CD4-positive, alpha-beta T cell treated with Interleukin-10 for 1 hour (primary cell): ENCODE data around the gene ADGRG7.
"Not testable (repeated sequence)": the region's sequence is repeated elsewhere in the genome, so short reads cannot be mapped to it uniquely, and the experiment has no call there.

Experiments
- DNase-seq: peaks from one replicate; pipeline ENCODE4 v3.0.0-alpha.2; 2020

Gene ADGRG7, protein sequence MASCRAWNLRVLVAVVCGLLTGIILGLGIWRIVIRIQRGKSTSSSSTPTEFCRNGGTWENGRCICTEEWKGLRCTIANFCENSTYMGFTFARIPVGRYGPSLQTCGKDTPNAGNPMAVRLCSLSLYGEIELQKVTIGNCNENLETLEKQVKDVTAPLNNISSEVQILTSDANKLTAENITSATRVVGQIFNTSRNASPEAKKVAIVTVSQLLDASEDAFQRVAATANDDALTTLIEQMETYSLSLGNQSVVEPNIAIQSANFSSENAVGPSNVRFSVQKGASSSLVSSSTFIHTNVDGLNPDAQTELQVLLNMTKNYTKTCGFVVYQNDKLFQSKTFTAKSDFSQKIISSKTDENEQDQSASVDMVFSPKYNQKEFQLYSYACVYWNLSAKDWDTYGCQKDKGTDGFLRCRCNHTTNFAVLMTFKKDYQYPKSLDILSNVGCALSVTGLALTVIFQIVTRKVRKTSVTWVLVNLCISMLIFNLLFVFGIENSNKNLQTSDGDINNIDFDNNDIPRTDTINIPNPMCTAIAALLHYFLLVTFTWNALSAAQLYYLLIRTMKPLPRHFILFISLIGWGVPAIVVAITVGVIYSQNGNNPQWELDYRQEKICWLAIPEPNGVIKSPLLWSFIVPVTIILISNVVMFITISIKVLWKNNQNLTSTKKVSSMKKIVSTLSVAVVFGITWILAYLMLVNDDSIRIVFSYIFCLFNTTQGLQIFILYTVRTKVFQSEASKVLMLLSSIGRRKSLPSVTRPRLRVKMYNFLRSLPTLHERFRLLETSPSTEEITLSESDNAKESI

DNA sequence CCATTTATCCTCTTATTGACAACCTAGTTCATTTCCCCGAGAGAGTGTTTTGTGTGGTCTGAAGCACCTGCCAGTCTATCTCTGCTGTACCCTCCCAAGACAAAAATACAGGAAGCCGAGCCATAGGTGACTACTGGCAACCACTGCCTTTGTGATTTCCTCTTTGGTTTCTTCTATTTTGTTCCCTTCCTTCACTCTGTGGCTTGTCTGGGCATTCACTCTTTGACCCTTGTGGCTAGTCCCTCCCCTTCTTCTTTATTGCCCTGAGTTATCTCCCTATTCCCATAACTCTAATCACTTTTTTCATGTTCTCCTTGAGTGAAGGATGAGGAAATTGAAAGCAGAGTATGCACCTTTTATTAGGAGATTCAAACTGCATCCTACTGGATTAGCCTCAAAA lies at the start of gene ADGRG7:
ADGRG7 (plus strand) TSS at position 297 of the 400 bp plus-strand sequence. CDS start 256 bp downstream, outside the sequence.
- DNase-seq, result no peak

DNA sequence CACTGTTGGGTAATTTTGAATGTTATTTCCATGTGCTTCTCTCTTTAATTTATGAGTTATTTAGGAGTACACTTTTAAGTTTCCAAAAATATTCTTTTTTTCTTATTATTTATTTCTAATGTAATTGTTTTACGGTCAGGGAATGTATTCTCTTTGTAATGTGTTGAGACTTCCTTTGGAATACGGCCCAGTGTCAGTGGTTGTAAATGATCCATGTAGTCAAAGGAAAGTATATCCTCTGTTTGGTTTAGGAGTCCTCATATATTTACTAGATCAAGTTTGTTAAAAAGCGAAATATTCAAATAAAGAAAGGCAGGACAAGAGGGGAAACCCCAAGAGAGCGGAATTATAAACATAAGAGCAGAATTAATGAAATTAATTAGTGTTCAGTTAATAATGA lies 49.0 kb upstream of the ADGRG7 start:
- DNase-seq, result no peak

- no peak for DNase-seq
Measured at GRCh38 chr3:100561459-100562158, 47.8 kb upstream of the ADGRG7 start.

DNA sequence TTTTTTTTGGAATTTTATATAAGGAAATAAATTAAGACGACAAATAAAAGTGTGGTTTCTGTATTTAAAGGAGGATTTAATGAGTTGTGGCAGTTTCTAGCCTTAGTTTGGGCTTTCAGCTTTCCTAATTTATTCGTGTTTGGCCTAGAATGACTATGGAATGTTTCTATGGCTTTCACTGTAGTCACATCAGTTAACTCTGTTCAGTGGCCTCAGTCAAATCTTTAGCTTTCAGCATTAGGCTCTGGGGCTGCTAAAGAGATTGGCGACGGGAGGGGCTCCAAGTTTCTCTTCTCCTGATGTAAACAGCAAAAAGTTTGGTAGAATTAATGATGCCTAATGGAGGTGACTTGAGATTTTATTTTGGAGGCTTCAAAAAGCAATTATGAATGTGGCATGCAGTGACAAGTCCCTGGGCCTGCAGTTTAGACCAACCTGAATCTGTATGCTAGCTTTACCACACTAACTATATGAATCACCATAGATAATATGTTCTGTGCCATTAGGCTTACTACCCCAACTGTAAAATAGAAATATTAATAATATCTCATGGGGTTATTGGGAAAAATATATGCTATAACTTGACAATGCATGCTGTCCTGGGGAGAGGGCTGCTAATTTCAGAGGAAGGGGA lies 47.1 kb upstream of the ADGRG7 start:
- no peak for DNase-seq

- DNase-seq, result no peak
Measured at GRCh38 chr3:100563228-100563627, 46.2 kb upstream of the ADGRG7 start.

DNA sequence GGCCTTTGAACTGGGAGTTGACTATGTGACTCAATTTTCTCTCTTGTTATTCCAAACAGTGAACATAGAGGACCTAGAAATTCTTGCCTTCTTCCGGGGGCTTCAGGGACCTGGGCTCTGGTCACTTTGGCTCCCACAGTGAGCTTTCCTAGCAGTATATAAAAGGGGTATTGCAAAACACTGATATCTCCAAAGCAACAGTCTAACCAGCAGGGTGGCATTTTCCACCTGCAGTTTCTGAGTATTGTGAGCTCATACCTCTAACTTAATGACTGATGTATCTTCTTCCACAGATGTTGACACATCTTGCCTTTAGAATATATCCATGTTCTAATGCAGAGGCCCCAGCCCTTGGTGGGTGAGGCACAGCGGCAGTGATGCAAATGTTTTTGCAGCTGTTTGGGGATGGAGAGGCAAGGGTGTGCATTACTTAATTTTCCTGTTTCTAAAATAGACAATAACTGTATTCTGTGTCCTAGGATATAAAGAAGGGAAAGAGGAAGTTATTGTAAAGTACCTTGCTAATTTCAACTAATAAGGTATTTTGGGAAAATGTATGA lies 45.7 kb upstream of the ADGRG7 start:
- DNase-seq, result no peak

DNA sequence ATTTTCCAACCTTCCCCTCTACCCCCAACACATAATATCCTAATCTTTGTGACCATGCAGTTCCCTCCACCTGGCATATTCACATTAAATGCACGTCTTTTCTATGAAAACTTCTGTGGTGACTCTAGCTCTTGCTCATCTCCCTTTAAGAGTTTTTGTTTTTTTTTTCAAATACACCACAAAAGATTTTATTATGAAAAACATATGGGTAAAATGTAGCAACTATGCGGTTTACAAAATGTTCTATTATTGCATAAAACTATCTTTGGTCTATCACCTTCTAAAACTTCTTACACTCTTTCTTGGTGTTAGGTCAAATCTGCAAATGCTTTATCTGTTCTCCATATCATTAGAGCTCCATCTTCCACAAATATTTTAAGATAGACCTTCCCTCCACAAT lies 38.6 kb upstream of the ADGRG7 start:
- DNase-seq, result no peak

- DNase-seq, result no peak
Measured at GRCh38 chr3:100574536-100574935, 34.9 kb upstream of the ADGRG7 start.

GRCh38 chr3:100575704-100576103 lies 33.7 kb upstream of the ADGRG7 start:
- DNase-seq, result no peak

DNA sequence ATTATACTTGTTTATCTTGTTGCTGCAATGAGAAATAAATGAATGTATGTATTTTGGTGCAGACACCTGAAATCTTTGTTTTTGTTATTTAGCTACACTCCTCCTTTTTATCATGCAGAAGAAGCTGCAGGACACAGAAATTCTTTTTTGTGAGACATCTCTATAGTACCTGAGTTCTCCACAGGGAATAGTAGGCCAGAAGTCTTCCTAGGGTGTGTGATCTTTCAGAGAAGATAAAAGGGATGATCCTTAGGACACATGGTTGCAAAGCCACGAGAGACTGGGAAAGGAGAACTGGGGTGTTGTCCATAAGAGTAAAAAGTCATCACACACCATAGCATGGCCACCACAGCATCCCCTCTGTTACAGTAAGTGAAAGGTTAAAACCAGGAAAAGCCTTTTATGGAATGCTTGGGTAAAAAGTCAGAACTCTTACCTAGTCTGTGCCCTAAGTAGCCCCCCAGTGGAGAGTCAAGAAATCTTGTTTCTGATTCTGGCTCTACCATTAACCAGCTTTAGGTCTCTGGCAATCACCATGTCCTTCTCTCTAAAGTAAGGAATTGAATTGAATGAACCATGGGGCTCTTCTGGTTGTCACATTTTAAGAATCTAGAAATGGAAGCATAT lies 31.9 kb upstream of the ADGRG7 start:
- DNase-seq, result no peak

GRCh38 chr3:100578646-100579045 lies 30.8 kb upstream of the ADGRG7 start:
- no peak for DNase-seq

- no peak for DNase-seq
Measured at GRCh38 chr3:100580147-100580546, 29.3 kb upstream of the ADGRG7 start.

DNA sequence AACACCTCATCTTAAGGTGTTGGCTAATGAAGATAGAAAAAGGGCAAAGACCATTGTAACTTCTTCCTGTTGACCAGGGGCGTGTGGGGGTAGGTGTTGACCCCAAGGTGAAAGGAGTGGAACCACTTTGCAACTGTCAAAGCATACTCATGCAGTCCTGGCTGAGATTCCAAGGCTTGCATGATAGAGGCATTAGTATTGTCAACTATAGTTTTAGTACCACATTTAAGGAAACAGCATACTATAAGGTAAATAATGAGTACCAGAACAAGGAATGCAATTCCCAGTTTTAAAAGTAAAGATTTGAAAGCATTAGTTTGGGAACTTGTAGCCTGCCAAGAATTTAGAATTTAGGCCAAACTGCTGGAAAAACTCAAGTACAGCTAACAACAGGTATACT lies 27.8 kb upstream of the ADGRG7 start:
- no peak for DNase-seq

DNA sequence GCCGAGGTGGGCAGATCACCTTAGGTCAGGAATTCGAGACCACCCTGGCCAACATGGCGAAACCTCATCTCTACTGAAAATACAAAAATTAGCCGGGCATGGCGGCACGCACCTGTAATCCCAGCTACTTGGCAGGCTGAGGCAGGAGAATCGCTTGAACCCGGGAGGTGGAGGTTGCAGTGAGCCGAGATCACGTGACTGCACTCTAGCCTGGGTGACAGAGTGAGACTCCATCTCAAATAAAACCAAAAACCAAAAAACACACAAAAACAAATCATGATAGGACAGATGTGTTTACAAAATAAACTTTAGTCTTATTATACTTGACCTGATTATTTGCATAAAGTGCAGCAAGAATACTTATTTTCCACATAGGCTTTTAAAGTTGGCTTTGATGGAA lies 27.2 kb upstream of the ADGRG7 start:
- DNase-seq, result not testable (repeated sequence)

GRCh38 chr3:100584101-100584660 lies 25.2 kb upstream of the ADGRG7 start:
- DNase-seq, result no peak

- no peak for DNase-seq
Measured at GRCh38 chr3:100586832-100587231, 22.6 kb upstream of the ADGRG7 start.

DNA sequence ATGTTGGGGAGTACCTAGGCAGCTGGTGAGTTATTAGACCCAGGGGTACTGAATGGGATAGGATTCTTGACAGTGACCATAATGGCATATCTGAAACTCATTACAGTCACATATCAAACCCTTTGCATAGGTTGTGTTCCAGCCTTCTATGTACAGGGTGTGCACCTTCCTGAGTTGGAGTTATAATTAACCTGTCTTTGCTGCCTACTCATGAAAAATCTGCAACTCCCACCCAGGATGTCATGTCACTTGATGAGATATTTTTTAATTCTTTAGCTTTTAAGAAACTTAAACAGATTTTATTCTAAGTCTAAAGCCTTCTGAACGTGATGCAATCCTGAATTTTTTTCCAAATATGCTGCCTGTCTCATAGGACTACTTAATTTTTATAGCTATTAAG lies 21.1 kb upstream of the ADGRG7 start:
- no peak for DNase-seq

- DNase-seq, result peak; percentile 70
Measured at GRCh38 chr3:100590114-100590839, 19.1 kb upstream of the ADGRG7 start.

DNA sequence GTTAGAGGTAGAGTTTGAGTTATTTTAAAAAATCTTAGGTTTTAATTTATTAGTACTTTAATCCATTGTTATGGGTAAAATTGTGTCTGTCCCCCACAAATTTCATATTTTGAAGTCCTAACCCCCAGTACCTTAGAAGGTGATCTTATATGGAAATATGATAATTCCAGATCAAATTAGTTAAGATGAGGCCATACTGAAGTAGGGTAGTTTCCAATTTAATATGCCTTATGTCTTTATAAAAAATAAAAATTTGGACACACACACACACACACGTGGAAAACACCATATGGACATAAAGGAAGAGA lies 18.6 kb upstream of the ADGRG7 start:
- no peak for DNase-seq

DNA sequence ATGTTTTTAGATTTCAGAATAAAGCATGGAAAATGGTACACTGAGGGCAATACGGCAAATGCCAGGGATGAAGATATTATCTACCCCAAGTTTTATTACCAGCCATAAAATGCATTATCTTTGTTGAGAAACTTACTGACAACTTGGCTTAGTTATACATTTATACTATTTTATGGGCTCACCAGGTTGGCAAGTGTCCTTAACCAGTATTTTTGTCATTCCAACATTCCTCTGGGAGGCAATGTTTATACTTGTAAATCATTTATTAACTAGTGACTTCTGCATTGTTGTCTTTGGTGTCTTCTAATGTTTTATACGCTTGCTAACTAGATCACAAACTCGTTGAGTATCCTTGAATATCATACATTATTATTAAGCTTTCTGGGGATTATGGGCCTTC lies 18.0 kb upstream of the ADGRG7 start:
- DNase-seq, result no peak
